Memory B cell (primary cell): Measurements from ENCODE around the gene BHLHE41.
A peak's percentile ranks its signal among the peaks of the same experiment; 100 is the strongest.

Source experiments
- ATAC-seq: fragments of 150-1000 bp; cut with Tn5 transposase; 2 replicates; pipeline ENCODE4 v1.10.0; 2021; ENCODE audit warnings: low read depth, mild to moderate bottlenecking, moderate library complexity
- DNase-seq, 2 donors: peaks; one replicate each; pipeline ENCODE4 v3.0.0; 2022; ENCODE audit warnings: low spot score in 2 of 2
- H3K27ac Mint-ChIP-seq: one replicate; pipeline ENCODE4 v1.8.0; 2022; ENCODE audit warnings: mild to moderate bottlenecking, moderate library complexity, mixed read lengths
- H3K27me3 Mint-ChIP-seq: one replicate; pipeline ENCODE4 v1.8.0; 2022; ENCODE audit warnings: mixed read lengths
- H3K36me3 Mint-ChIP-seq: one replicate; pipeline ENCODE4 v1.8.0; 2022; ENCODE audit warnings: mild to moderate bottlenecking, mixed read lengths
- H3K4me1 Mint-ChIP-seq: one replicate; pipeline ENCODE4 v1.8.0; 2022; ENCODE audit warnings: mixed read lengths
- H3K4me3 Mint-ChIP-seq: one replicate; pipeline ENCODE4 v1.8.0; 2022; ENCODE audit warnings: mild to moderate bottlenecking, moderate library complexity, mixed read lengths
- H3K9me3 Mint-ChIP-seq: one replicate; pipeline ENCODE4 v1.8.0; 2022; ENCODE audit warnings: mixed read lengths

Gene BHLHE41

DNA sequence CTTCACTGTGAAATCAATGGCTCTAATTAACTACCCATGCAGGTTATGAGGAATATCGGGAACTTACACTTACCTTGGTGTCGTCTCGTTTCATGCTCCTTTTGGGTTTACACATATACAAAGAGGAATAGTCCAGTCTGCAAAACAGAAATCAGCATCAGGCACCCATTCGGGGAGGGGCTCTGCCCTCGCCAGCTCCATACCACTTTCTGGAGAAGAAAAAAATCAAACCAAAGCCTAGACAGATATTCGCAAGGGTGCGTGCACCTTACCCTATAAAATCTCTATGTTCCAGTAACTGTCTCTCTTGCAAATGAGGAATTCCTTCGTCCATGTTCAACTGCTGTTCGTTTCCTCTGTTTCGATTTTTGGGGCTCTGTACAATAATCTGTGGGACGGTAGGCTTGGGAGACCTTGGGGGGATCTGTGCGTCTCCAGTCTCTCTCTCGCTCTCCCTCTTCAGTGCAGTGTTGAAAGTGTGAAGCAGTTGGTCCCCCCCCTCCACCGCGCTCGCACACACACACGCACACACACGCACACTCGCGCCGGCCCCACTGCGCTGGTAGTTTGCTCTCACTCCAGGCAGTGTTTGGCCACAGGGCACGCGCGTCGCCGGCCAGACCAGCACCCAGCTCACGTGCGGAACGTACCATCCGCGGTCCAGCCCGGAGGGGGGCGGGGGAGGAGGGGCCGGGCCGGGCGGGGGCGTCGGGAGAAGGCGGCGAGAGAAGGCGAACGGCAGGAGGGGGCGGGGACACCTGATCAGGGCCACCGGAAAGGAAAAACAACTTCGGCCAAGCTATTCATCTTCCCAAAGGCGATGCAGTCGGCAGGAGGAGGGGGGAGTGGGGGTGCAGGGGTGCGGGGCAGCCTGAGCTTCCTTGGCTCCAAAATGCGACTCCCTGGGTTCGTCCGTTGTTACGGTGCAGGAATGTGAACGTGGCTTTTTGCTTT, at the start of gene BHLHE41:
Gene BHLHE41 (minus strand): TSS at position 592 of the 954 bp plus-strand sequence. CDS start 258 bp downstream, at position 334.
- peaks cover 4% of the 10 kb centered on the region for H3K36me3 Mint-ChIP-seq
- H3K27me3 Mint-ChIP-seq = no peaks in the 10 kb centered on the region
- peak within 1 kb of the TSS; percentile 99 for H3K4me3 Mint-ChIP-seq
- DNase-seq (peak; percentile 46 to 54), ATAC-seq (peak; percentile 13)
- peak within 1 kb of the TSS; percentile 99 for H3K27ac Mint-ChIP-seq
- no peaks in the 10 kb centered on the region for H3K9me3 Mint-ChIP-seq
- peaks cover 36% of the 10 kb centered on the region for H3K4me1 Mint-ChIP-seq

- no peak overlapping the region for H3K4me3 Mint-ChIP-seq
- peak overlapping the region; percentile 2 for H3K27ac Mint-ChIP-seq
- no peaks in the 10 kb centered on the region for H3K27me3 Mint-ChIP-seq
- H3K9me3 Mint-ChIP-seq = peaks cover 2% of the 10 kb centered on the region
- H3K4me1 Mint-ChIP-seq = peaks cover 31% of the 10 kb centered on the region
- DNase-seq = no peak
- no peak for ATAC-seq
- peaks cover 12% of the 10 kb centered on the region for H3K36me3 Mint-ChIP-seq
Observed at GRCh38 chr12:26172946-26173552, 48.2 kb upstream of the BHLHE41 start.

GRCh38 chr12:26172539-26172938, 47.7 kb upstream of the BHLHE41 start:
- H3K36me3 Mint-ChIP-seq = peaks cover 12% of the 10 kb centered on the region
- no peaks in the 10 kb centered on the region for H3K27me3 Mint-ChIP-seq
- DNase-seq = no peak
- no peak overlapping the region for H3K4me3 Mint-ChIP-seq
- peaks cover 28% of the 10 kb centered on the region for H3K4me1 Mint-ChIP-seq
- no peak for ATAC-seq
- peaks cover 2% of the 10 kb centered on the region for H3K9me3 Mint-ChIP-seq
- H3K27ac Mint-ChIP-seq = peak overlapping the region; percentile 2

- no peaks in the 10 kb centered on the region for H3K27me3 Mint-ChIP-seq
- DNase-seq = no peak
- no peak overlapping the region for H3K27ac Mint-ChIP-seq
- H3K36me3 Mint-ChIP-seq = peaks cover 12% of the 10 kb centered on the region
- H3K9me3 Mint-ChIP-seq = peaks cover 2% of the 10 kb centered on the region
- ATAC-seq = no peak
- no peak overlapping the region for H3K4me3 Mint-ChIP-seq
- H3K4me1 Mint-ChIP-seq = peaks cover 30% of the 10 kb centered on the region
Observed at GRCh38 chr12:26172013-26172412, 47.2 kb upstream of the BHLHE41 start.

GRCh38 chr12:26164118-26164517, 39.3 kb upstream of the BHLHE41 start:
- no peak for DNase-seq
- no peaks in the 10 kb centered on the region for H3K27me3 Mint-ChIP-seq
- no peak overlapping the region for H3K4me3 Mint-ChIP-seq
- H3K27ac Mint-ChIP-seq = no peak overlapping the region
- peaks cover 8% of the 10 kb centered on the region for H3K36me3 Mint-ChIP-seq
- no peak for ATAC-seq
- H3K4me1 Mint-ChIP-seq = peaks cover 43% of the 10 kb centered on the region
- peaks cover 3% of the 10 kb centered on the region for H3K9me3 Mint-ChIP-seq

DNA sequence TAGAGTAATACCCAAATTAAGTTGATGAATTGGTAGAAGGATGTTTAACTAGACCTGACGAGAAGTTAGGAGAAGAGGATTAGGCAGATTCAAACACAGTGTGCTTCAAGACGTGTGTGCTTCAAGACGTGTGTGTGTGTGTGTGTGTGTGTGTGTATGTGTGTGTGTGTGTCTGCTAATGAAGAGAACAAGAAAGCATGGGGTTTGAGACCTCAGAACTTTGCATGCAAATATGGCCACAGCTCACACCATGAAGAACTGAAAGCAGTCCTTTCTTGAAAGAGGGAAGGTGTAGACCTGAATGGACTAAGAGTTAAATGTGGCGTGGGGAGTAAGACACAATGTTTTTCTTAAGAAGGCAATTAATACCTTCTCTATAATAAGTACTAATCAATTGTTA, 38.1 kb upstream of the BHLHE41 start:
- Mint-ChIP-seq H3K27me3 (no peaks in the 10 kb centered on the region), H3K27ac (peak overlapping the region; percentile 83), H3K36me3 (peaks cover 6% of the 10 kb centered on the region), H3K4me3 (peak overlapping the region; percentile 73), H3K4me1 (peaks cover 50% of the 10 kb centered on the region), H3K9me3 (peaks cover 5% of the 10 kb centered on the region)
- DNase-seq (peak in 1 of 2 donors; percentile 20), ATAC-seq (peak; percentile 86)

GRCh38 chr12:26162174-26162573, 37.3 kb upstream of the BHLHE41 start:
- peak overlapping the region; percentile 83 for H3K27ac Mint-ChIP-seq
- H3K36me3 Mint-ChIP-seq = peaks cover 6% of the 10 kb centered on the region
- H3K4me1 Mint-ChIP-seq = peaks cover 48% of the 10 kb centered on the region
- ATAC-seq = no peak
- peak overlapping the region; percentile 11 for H3K4me3 Mint-ChIP-seq
- DNase-seq = no peak
- peaks cover 5% of the 10 kb centered on the region for H3K9me3 Mint-ChIP-seq
- no peaks in the 10 kb centered on the region for H3K27me3 Mint-ChIP-seq

GRCh38 chr12:26158078-26158764, 33.4 kb upstream of the BHLHE41 start:
- peaks cover 5% of the 10 kb centered on the region for H3K36me3 Mint-ChIP-seq
- ATAC-seq (no peak), DNase-seq (no peak)
- H3K27ac Mint-ChIP-seq = peak overlapping the region; percentile 95
- peak overlapping the region; percentile 54 for H3K4me3 Mint-ChIP-seq
- peaks cover 64% of the 10 kb centered on the region for H3K4me1 Mint-ChIP-seq
- H3K9me3 Mint-ChIP-seq = peaks cover 5% of the 10 kb centered on the region
- no peaks in the 10 kb centered on the region for H3K27me3 Mint-ChIP-seq

GRCh38 chr12:26157001-26157400, 32.2 kb upstream of the BHLHE41 start:
- DNase-seq (no peak), ATAC-seq (no peak)
- H3K4me1 Mint-ChIP-seq = peaks cover 61% of the 10 kb centered on the region
- H3K9me3 Mint-ChIP-seq = peaks cover 5% of the 10 kb centered on the region
- H3K27me3 Mint-ChIP-seq = no peaks in the 10 kb centered on the region
- peak overlapping the region; percentile 95 for H3K27ac Mint-ChIP-seq
- peak overlapping the region; percentile 81 for H3K4me3 Mint-ChIP-seq
- H3K36me3 Mint-ChIP-seq = peaks cover 6% of the 10 kb centered on the region

DNA sequence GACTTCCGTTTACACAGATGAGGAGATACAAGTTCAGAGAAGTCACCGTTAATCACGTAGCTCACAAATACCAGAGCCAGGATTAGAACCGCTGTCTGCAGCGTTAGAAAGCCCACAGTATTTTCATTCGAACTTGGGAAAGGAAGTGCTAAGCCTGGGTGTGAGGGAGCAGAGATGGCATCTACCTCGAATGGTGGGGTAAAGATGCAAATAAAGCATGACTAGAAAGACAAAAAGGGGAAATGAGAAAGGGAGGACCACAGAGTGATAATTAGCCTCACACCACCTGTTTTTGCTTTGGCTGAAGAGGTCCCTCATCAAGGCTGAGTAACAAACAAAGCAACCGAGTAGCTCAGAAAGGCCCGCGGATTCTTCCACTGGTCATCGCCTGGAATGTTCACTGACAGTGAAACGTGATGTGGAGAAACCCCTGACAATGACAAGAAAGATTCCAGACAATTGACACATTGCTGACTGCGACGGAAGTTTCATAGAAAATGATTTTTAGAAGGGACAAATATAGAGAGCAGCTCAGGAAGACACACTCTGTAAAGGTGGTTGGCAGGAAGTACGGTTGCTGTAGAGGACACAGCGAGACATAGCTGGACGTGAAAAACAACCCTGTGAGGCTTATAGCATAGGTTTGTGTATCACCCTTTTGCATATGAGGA, 31.5 kb upstream of the BHLHE41 start:
- H3K4me3 Mint-ChIP-seq = peak overlapping the region; percentile 81
- ATAC-seq (peak; percentile 88), DNase-seq (peak; percentile 60 to 74)
- H3K27ac Mint-ChIP-seq = peak overlapping the region; percentile 95
- peaks cover 6% of the 10 kb centered on the region for H3K36me3 Mint-ChIP-seq
- no peaks in the 10 kb centered on the region for H3K27me3 Mint-ChIP-seq
- peaks cover 55% of the 10 kb centered on the region for H3K4me1 Mint-ChIP-seq
- peaks cover 5% of the 10 kb centered on the region for H3K9me3 Mint-ChIP-seq

DNA sequence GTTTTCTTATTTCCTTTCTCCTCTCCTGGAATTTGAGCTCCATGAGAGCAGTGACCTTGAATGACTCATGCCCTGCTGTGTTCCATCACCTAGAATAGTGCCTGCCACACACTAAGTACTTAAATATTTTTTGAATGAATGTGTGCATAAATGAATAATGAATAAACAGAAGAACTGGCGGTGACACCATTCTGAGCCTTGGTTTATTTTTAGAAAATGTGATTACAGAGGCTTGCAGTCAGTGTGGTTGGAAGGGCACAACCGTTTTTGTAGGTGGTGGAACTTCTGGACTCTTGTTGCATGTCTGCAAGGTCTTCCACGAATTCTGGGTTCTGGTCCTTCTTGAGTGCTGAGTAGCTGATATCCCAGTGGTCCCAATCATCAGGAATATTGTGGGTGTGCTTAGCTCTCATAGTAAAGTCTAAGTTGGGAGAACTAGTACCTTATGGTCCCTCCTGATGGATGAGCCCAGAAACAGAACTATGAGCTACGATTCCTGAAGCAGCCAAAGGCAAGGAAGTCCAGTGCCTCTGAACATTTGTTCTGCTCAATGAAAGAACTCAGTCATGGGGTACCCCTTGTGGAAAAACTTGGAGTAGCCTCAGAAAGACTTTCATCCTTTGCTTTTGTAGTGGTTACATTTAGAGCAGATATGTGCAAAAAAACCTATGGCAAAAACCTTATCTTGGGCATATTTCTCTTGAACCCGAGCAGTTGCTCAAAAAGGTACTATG, 28.8 kb upstream of the BHLHE41 start:
- peaks cover 4% of the 10 kb centered on the region for H3K36me3 Mint-ChIP-seq
- H3K4me3 Mint-ChIP-seq = no peak overlapping the region
- H3K4me1 Mint-ChIP-seq = peaks cover 43% of the 10 kb centered on the region
- no peak for DNase-seq
- peaks cover 2% of the 10 kb centered on the region for H3K9me3 Mint-ChIP-seq
- peak overlapping the region; percentile 95 for H3K27ac Mint-ChIP-seq
- no peak for ATAC-seq
- no peaks in the 10 kb centered on the region for H3K27me3 Mint-ChIP-seq

DNA sequence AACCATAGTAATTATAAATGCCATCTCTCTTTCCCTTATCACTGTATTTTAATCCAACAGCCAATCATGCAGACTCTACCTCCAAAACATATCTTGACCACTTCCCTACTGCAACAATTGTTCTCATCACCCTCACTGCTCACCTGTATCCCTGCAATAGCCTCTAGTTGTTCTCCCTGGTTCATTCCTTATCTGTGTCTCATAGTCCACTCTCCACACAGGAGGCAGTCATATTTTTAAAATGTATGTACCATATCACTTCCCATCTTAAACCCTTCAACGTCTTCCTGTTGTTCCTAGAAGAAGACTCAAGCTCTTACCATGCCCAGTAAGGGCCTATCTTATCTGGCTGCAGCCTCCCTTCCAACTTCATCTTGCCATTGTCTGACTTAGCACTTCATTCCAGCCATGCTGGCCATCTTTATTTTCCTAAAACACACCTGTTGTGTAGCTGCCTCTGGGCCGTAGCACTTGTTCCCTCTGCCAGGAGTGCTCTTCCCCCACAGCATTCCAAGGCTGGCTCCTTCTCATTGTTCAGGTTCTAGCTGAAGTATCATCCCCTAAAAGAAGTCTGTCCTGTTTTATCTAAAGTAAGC, 27.8 kb upstream of the BHLHE41 start:
- Mint-ChIP-seq H3K4me3 (no peak overlapping the region), H3K36me3 (peaks cover 2% of the 10 kb centered on the region), H3K4me1 (peaks cover 37% of the 10 kb centered on the region), H3K27me3 (no peaks in the 10 kb centered on the region), H3K9me3 (no peaks in the 10 kb centered on the region), H3K27ac (peak overlapping the region; percentile 74)
- DNase-seq (no peak), ATAC-seq (no peak)
